GM21576 (cell line): Measurements from ENCODE around the gene PGGT1B.

Source experiments
- ATAC-seq: cut with Tn5 transposase; IDR thresholded peaks from one replicate; pipeline ENCODE4 v1.9.1; 2021; ENCODE audit warnings: mild to moderate bottlenecking, moderate library complexity; ENCODE audit not compliant: unreplicated experiment

PGGT1B gene

GRCh38 chr5:115184770-115185169 lies 77.9 kb downstream of the PGGT1B start:
- no peak for ATAC-seq

GRCh38 chr5:115181757-115182156 lies 80.9 kb downstream of the PGGT1B start:
- no peak for ATAC-seq

GRCh38 chr5:115180165-115180709 lies 82.4 kb downstream of the PGGT1B start:
- ATAC-seq = peak; percentile 46

GRCh38 chr5:115179394-115180164 lies 83.1 kb downstream of the PGGT1B start:
- ATAC-seq = peak; percentile 27

GRCh38 chr5:115179030-115179393 lies 83.7 kb downstream of the PGGT1B start:
- no peak for ATAC-seq

- ATAC-seq = no peak
These were observed 91.7 kb downstream of the PGGT1B start for GRCh38 chr5:115170929-115171510.

- ATAC-seq = peak; percentile 47
These were observed 92.3 kb downstream of the PGGT1B start for GRCh38 chr5:115170134-115170928.

- peak; percentile 97 for ATAC-seq
These were observed 93.1 kb downstream of the PGGT1B start, which contains the start of gene TRIM36 for GRCh38 chr5:115169487-115170133. Gene TRIM36 (minus strand): TSS chr5:115169908. CDS start chr5:115169634, 274 bp downstream.

- ATAC-seq = peak; percentile 17
These were observed 93.7 kb downstream of the PGGT1B start for GRCh38 chr5:115168829-115169486.

GRCh38 chr5:115166744-115167393 lies 95.8 kb downstream of the PGGT1B start:
- ATAC-seq = no peak

- ATAC-seq = no peak
These were observed 96.9 kb downstream of the PGGT1B start for GRCh38 chr5:115165790-115166189.

- ATAC-seq = no peak
These were observed 101.7 kb downstream of the PGGT1B start for GRCh38 chr5:115160975-115161475.
